ENCODE data around the gene MANSC4. TPM values are rescaled to one million over a fixed set of nuclear protein-coding genes. Genes with fewer than 3 reads are reported as not detected.
A peak's percentile ranks its signal among the peaks of the same experiment; 100 is the strongest.

Gene MANSC4
- total RNA-seq, 1 donor from 2014 or later, result 0.72 TPM

GRCh38 chr12:27822076-27822712, 42.2 kb upstream of the MANSC4 start:
- no peaks in the 10 kb centered on the region for H3K27me3 Mint-ChIP-seq (ENCODE audit: low read depth)
- H3K4me3 Mint-ChIP-seq, result no peak overlapping the region
- DNase-seq (ENCODE audit: low spot score in 2 of 2, unreplicated experiment in 2 of 2), result no peak
- H3K27ac Mint-ChIP-seq, result no peak overlapping the region
- H3K36me3 Mint-ChIP-seq, result no peaks in the 10 kb centered on the region
- no peak for TF ChIP-seq CTCF (IDR thresholded peaks at IDR 0.05; ENCODE audit: unreplicated experiment)
- H3K9me3 Mint-ChIP-seq, result no peaks in the 10 kb centered on the region
- H3K4me1 Mint-ChIP-seq, result peaks cover 17% of the 10 kb centered on the region

GRCh38 chr12:27821259-27821973, 41.4 kb upstream of the MANSC4 start:
- TF ChIP-seq CTCF (IDR thresholded peaks at IDR 0.05; ENCODE audit: unreplicated experiment), result peak; percentile 88
- DNase-seq (ENCODE audit: low spot score in 2 of 2, unreplicated experiment in 2 of 2), result no peak
- Mint-ChIP-seq H3K36me3 (no peaks in the 10 kb centered on the region), H3K4me1 (peaks cover 17% of the 10 kb centered on the region), H3K9me3 (peaks cover 5% of the 10 kb centered on the region), H3K27ac (no peak overlapping the region), H3K27me3 (ENCODE audit: low read depth) (no peaks in the 10 kb centered on the region), H3K4me3 (no peak overlapping the region)

GRCh38 chr12:27820564-27820963, 40.5 kb upstream of the MANSC4 start:
- Mint-ChIP-seq H3K36me3 (no peaks in the 10 kb centered on the region), H3K4me1 (peaks cover 17% of the 10 kb centered on the region), H3K4me3 (no peak overlapping the region), H3K27ac (no peak overlapping the region), H3K27me3 (ENCODE audit: low read depth) (no peaks in the 10 kb centered on the region), H3K9me3 (peaks cover 8% of the 10 kb centered on the region)
- no peak for DNase-seq (ENCODE audit: low spot score in 2 of 2, unreplicated experiment in 2 of 2)
- TF ChIP-seq CTCF (IDR thresholded peaks at IDR 0.05; ENCODE audit: unreplicated experiment), result no peak

- Mint-ChIP-seq H3K4me3 (no peak overlapping the region), H3K27ac (no peak overlapping the region)
- TF ChIP-seq CTCF (IDR thresholded peaks at IDR 0.05; ENCODE audit: unreplicated experiment), result no peak
Observed at GRCh38 chr12:27818401-27818918, 38.4 kb upstream of the MANSC4 start.

GRCh38 chr12:27817766-27818165, 37.7 kb upstream of the MANSC4 start:
- H3K9me3 Mint-ChIP-seq, result peaks cover 8% of the 10 kb centered on the region
- no peak overlapping the region for H3K4me3 Mint-ChIP-seq
- no peaks in the 10 kb centered on the region for H3K36me3 Mint-ChIP-seq
- no peaks in the 10 kb centered on the region for H3K27me3 Mint-ChIP-seq (ENCODE audit: low read depth)
- no peak for TF ChIP-seq CTCF (IDR thresholded peaks at IDR 0.05; ENCODE audit: unreplicated experiment)
- H3K27ac Mint-ChIP-seq, result no peak overlapping the region
- no peak for DNase-seq (ENCODE audit: low spot score in 2 of 2, unreplicated experiment in 2 of 2)
- peaks cover 17% of the 10 kb centered on the region for H3K4me1 Mint-ChIP-seq

More at GRCh38 chr12:27818401-27818918, 38.4 kb upstream of the MANSC4 start:
- no peaks in the 10 kb centered on the region for H3K27me3 Mint-ChIP-seq (ENCODE audit: low read depth)
- H3K4me1 Mint-ChIP-seq, result peaks cover 17% of the 10 kb centered on the region
- no peak for DNase-seq (ENCODE audit: low spot score in 2 of 2, unreplicated experiment in 2 of 2)
- peaks cover 8% of the 10 kb centered on the region for H3K9me3 Mint-ChIP-seq
- H3K36me3 Mint-ChIP-seq, result no peaks in the 10 kb centered on the region

Measured in mesothelial cell of epicardium (in vitro differentiated cells).